ENCODE results near the gene HMGCL. TPM values are rescaled to one million over a fixed set of nuclear protein-coding genes. Genes with fewer than 3 reads are reported as not detected.
"Not testable (repeated sequence)": the region's sequence is repeated elsewhere in the genome, so short reads cannot be mapped to it uniquely, and the experiment has no call there.

The HMGCL gene
- total RNA-seq, 1 experiment from 2014 or later: 30.8 TPM

DNA sequence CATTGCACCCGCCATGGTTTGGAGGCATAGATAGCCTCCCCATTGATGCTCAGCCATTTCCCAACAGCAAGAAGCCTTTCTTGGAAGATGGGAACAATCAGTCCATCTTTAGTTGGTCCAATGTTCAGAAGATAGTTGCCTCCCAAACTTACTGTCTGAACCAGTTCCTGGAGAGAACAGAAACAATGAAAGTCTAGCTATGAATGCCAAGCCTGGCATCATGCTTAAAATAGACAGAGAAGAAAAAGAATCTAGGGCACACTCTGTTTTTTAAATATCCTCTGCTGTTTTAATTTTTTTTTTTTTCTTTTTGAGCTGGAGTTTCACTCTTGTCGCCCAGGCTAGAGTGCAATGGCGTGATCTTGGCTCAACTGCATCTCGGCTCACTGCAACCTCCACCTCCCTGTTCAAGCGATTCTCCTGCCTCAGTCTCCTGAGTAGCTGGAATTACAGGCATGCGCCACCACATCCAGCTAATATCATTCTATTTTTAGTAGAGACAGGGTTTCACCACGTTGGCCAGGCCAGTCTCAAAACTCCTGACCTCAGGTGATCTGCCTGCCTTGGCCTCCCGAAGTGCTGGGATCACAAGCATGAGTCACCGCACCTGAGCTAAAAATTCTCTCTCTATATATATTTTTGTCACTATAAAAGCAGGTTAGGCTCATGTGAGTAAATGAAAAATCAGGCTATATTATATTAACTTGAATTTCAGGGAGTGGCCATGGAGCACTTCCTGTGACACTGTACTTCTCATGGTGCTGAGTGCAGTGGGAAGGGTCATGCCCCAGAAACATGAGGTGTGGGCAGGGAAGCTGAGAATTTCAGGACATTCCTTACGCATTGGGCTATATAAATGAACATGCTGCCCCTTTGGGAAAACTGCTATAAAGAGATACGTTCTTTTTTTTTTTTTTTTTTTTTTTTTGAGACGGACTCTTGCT, 23.7 kb upstream of the HMGCL start:
- intact Hi-C loops (cut with micrococcal nuclease; ENCODE audit: unreplicated experiment) (no loop called here), in situ Hi-C loops (cut with HindIII; ENCODE audit: low pct_unique_long_range_greater_than_20kb, low sequenced_read_pairs) (no loop called here)
- no TSS peak for BruUV-seq (replicated peaks)
- TF ChIP-seq TCF7L2 (IDR thresholded peaks at IDR 0.05; ENCODE audit: low read depth, low read length) (no peak), SIN3A (IDR thresholded peaks at IDR 0.05; ENCODE audit: borderline replicate concordance, insufficient read depth, low read depth, low read length) (no peak), POLR2AphosphoS5 (IDR thresholded peaks at IDR 0.05; ENCODE audit: low read depth, low read length) (no peak)
- TF ChIP-seq, protein P1, sequence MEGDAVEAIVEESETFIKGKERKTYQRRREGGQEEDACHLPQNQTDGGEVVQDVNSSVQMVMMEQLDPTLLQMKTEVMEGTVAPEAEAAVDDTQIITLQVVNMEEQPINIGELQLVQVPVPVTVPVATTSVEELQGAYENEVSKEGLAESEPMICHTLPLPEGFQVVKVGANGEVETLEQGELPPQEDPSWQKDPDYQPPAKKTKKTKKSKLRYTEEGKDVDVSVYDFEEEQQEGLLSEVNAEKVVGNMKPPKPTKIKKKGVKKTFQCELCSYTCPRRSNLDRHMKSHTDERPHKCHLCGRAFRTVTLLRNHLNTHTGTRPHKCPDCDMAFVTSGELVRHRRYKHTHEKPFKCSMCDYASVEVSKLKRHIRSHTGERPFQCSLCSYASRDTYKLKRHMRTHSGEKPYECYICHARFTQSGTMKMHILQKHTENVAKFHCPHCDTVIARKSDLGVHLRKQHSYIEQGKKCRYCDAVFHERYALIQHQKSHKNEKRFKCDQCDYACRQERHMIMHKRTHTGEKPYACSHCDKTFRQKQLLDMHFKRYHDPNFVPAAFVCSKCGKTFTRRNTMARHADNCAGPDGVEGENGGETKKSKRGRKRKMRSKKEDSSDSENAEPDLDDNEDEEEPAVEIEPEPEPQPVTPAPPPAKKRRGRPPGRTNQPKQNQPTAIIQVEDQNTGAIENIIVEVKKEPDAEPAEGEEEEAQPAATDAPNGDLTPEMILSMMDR (IDR thresholded peaks at IDR 0.05): no peak
- TF ChIP-seq, protein P2, sequence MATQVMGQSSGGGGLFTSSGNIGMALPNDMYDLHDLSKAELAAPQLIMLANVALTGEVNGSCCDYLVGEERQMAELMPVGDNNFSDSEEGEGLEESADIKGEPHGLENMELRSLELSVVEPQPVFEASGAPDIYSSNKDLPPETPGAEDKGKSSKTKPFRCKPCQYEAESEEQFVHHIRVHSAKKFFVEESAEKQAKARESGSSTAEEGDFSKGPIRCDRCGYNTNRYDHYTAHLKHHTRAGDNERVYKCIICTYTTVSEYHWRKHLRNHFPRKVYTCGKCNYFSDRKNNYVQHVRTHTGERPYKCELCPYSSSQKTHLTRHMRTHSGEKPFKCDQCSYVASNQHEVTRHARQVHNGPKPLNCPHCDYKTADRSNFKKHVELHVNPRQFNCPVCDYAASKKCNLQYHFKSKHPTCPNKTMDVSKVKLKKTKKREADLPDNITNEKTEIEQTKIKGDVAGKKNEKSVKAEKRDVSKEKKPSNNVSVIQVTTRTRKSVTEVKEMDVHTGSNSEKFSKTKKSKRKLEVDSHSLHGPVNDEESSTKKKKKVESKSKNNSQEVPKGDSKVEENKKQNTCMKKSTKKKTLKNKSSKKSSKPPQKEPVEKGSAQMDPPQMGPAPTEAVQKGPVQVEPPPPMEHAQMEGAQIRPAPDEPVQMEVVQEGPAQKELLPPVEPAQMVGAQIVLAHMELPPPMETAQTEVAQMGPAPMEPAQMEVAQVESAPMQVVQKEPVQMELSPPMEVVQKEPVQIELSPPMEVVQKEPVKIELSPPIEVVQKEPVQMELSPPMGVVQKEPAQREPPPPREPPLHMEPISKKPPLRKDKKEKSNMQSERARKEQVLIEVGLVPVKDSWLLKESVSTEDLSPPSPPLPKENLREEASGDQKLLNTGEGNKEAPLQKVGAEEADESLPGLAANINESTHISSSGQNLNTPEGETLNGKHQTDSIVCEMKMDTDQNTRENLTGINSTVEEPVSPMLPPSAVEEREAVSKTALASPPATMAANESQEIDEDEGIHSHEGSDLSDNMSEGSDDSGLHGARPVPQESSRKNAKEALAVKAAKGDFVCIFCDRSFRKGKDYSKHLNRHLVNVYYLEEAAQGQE (IDR thresholded peaks at IDR 0.05; ENCODE audit: insufficient read depth in 1 of 2, low read depth in 2 of 2, low read length in 1 of 2): no peak
- ChIA-PET CTCF (no interaction called here), POLR2A (interaction anchor here (0.5 to 0.7 kb wide), 2 partner anchors 30 to 875 kb away, joined by 3 to 9 read pairs; no protein-coding TSS in a partner anchor)
- Histone ChIP-seq H3K36me3 (ENCODE audit: control insufficient read depth, insufficient read depth, low read length) (no peaks in the 10 kb centered on the region), H3K27ac (ENCODE audit: low read length) (no peak overlapping the region), H3K9me3 (ENCODE audit: control insufficient read depth, insufficient read depth, low read depth, low read length) (no peaks in the 10 kb centered on the region), H3K27me3 (ENCODE audit: control insufficient read depth, insufficient read depth, low read length) (no peaks in the 10 kb centered on the region), H3K4me3 (ENCODE audit: low read depth in 2 of 2, low read length in 2 of 2) (no peak overlapping the region), H3K4me1 (ENCODE audit: control insufficient read depth, insufficient read depth, low read length) (no peaks in the 10 kb centered on the region)
- DNase-seq (ENCODE audit: low read depth, low spot score): no peak
- no peak for ATAC-seq

DNA sequence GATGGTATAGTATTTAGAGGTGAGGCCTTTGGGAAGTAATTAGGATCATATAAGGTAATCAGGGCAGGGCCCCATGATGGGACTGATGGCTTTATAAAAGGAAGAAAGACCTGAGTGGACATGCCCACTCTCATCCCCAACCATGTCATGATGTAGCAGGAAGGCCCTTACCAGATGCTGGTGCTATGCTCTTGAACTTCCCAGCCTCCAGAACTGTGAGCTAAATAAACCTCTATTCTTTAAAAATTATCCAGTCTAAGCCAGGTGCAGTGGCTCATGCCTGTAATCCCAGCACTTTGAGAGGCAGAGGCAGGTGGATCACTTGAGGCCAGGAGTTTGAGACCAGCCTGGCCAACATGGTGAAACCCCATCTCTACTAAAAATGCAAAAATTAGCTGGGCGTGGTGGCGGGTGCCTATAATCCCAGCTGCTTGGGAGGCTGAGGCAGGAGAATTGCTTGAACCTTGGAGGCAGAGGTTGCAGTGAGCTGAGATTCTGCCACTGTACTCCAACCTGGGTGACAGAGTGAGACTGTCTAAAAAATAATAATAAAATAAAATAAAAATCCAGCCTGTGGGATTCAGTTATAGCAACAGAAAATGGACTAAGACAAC, 22.4 kb upstream of the HMGCL start:
- in situ Hi-C loops (cut with HindIII; ENCODE audit: low pct_unique_long_range_greater_than_20kb, low sequenced_read_pairs); H3K4me3 ChIP-seq (ENCODE audit: low read depth in 2 of 2, low read length in 2 of 2); H3K27me3 ChIP-seq (ENCODE audit: control insufficient read depth, insufficient read depth, low read length); intact Hi-C loops (cut with micrococcal nuclease; ENCODE audit: unreplicated experiment); H3K9me3 ChIP-seq (ENCODE audit: control insufficient read depth, insufficient read depth, low read depth, low read length); DNase-seq (ENCODE audit: low read depth, low spot score); H3K27ac ChIP-seq (ENCODE audit: low read length); CTCF ChIA-PET; H3K36me3 ChIP-seq (ENCODE audit: control insufficient read depth, insufficient read depth, low read length); BruUV-seq (replicated peaks); H3K4me1 ChIP-seq (ENCODE audit: control insufficient read depth, insufficient read depth, low read length); ATAC-seq: not testable (repeated sequence)
- POLR2A ChIA-PET: interaction anchor here (0.6 kb wide), 1 partner anchor 14 kb away, joined by 3 read pairs; no protein-coding TSS in a partner anchor
